H1 (cell line): Measurements from ENCODE around the gene FCRLB. TPM values are rescaled to one million over a fixed set of nuclear protein-coding genes. Genes with fewer than 3 reads are reported as not detected.

Experiments used
- CTCF ChIA-PET: fragments of 300-600 bp; sonication (Branson Sonifier 250); formaldehyde crosslinking; loops from one replicate; lab custom pipeline; 2021; ENCODE audit not compliant: partially characterized antibody; lab: Charles Lee
- POLR2A ChIA-PET: fragments of 300-600 bp; sonication (Branson Sonifier 250); formaldehyde crosslinking; loops from one replicate; lab custom pipeline; 2021; ENCODE audit warnings: inconsistent platforms; ENCODE audit not compliant: partially characterized antibody; lab: Charles Lee
- DNase-seq, 2 experiments: peaks; one replicate each; pipeline versions ENCODE4 v3.0.0 to v3.0.0-alpha.2; 2010 to 2022; ENCODE audit warnings: low spot score in 2 of 2, low read depth in 1 of 2, mixed read lengths in 1 of 2
- FAIRE-seq: peaks from 2 replicates; lab custom pipeline; 2011; peaks lifted over from hg19 to GRCh38; lab: Jason Lieb, UNC
- H2AFZ ChIP-seq: 2 replicates; pipeline ENCODE4 v1.8.1; 2012; ENCODE audit warnings: low read length, inconsistent platforms
- H2AK5ac ChIP-seq: 2 replicates; pipeline ENCODE4 v1.6.1; 2013; ENCODE audit warnings: low read depth, low read length
- H2BK120ac ChIP-seq: replicated peaks from 2 replicates; pipeline ENCODE3; 2013; ENCODE audit warnings: low read depth, low read length, inconsistent platforms
- H2BK12ac ChIP-seq: 2 replicates; pipeline ENCODE4 v1.6.1; 2013; ENCODE audit warnings: low read depth, low read length
- H2BK15ac ChIP-seq: 2 replicates; pipeline ENCODE4 v1.6.1; 2013; ENCODE audit warnings: low read length
- H2BK20ac ChIP-seq: 2 replicates; pipeline ENCODE4 v1.6.1; 2013; ENCODE audit warnings: low read length
- H2BK5ac ChIP-seq: 2 replicates; pipeline ENCODE4 v1.6.1; 2013; ENCODE audit warnings: low read depth, low read length
- H3K14ac ChIP-seq: 2 replicates; pipeline ENCODE4 v1.6.1; 2013; ENCODE audit warnings: inconsistent platforms; ENCODE audit not compliant: insufficient read length
- H3K18ac ChIP-seq: 2 replicates; pipeline ENCODE4 v1.6.1; 2013; ENCODE audit warnings: low read length; ENCODE audit errors: extremely low read depth
- H3K23ac ChIP-seq: 2 replicates; pipeline ENCODE4 v1.6.1; 2013; ENCODE audit warnings: inconsistent platforms; ENCODE audit not compliant: insufficient read length
- H3K23me2 ChIP-seq: 2 replicates; pipeline ENCODE4 v1.6.1; 2013; ENCODE audit warnings: low read depth, low read length
- H3K27ac ChIP-seq: 2 replicates; pipeline ENCODE4 v1.6.1; 2011; ENCODE audit warnings: low read depth, low read length, inconsistent platforms
- H3K27me3 ChIP-seq, 4 experiments: replicated peaks in 1 of 4; 1 replicate in 1 of 4; 2 replicates in 3 of 4; pipeline versions ENCODE4 v1.6.1 to v1.8.1; 2011 to 2013; ENCODE audit warnings: low read length in 3 of 4, mild to moderate bottlenecking in 3 of 4, inconsistent platforms in 2 of 4, mixed read lengths in 2 of 4, moderate library complexity in 1 of 4; ENCODE audit not compliant: control insufficient read depth in 3 of 4, insufficient read depth in 3 of 4; ENCODE audit errors: extremely low read depth in 1 of 4
- H3K36me3 ChIP-seq, 4 experiments: 2 replicates each; pipeline versions ENCODE4 v1.6.1 to v1.8.1; 2011 to 2013; ENCODE audit warnings: mild to moderate bottlenecking in 4 of 4, low read length in 3 of 4, moderate library complexity in 2 of 4, control low read depth in 1 of 4, inconsistent platforms in 1 of 4; ENCODE audit not compliant: insufficient read depth in 4 of 4, control insufficient read depth in 2 of 4
- H3K4ac ChIP-seq: replicated peaks from 2 replicates; pipeline ENCODE3; 2013; ENCODE audit warnings: low read length, low read depth, mixed read lengths, inconsistent platforms; ENCODE audit not compliant: insufficient read length
- H3K4me1 ChIP-seq, 4 experiments: replicated peaks in 1 of 4; 1 replicate in 1 of 4; 2 replicates in 3 of 4; pipeline versions ENCODE4 v1.6.1 to v1.8.1; 2011 to 2013; ENCODE audit warnings: low read length in 3 of 4, inconsistent platforms in 2 of 4, mixed read lengths in 1 of 4; ENCODE audit not compliant: insufficient read depth in 4 of 4, control insufficient read depth in 3 of 4
- H3K4me2 ChIP-seq, 2 experiments: 2 replicates each; pipeline versions ENCODE4 v1.6.1 to v1.8.1; 2011 to 2013; ENCODE audit warnings: low read depth in 2 of 2, low read length in 2 of 2, control low read depth in 1 of 2, inconsistent platforms in 1 of 2, mild to moderate bottlenecking in 1 of 2; ENCODE audit not compliant: insufficient read depth in 1 of 2
- H3K4me3 ChIP-seq, 4 experiments: fragments of 200-600, 300-600 bp in 1 of 4; sonication (generic), shearing (Covaris generic), sonication (Bioruptor Twin) in 1 of 4; 2 replicates each; pipeline versions ENCODE4 v1.5.1 to v1.8.1; 2011 to 2016; ENCODE audit warnings: low read length in 4 of 4, low read depth in 3 of 4, control low read depth in 2 of 4, inconsistent platforms in 2 of 4, mild to moderate bottlenecking in 2 of 4, mixed read lengths in 1 of 4, moderate library complexity in 1 of 4; ENCODE audit not compliant: insufficient read depth in 2 of 4; ENCODE audit errors: extremely low read depth in 1 of 4
- H3K56ac ChIP-seq: replicated peaks from 2 replicates; pipeline ENCODE3; 2013; ENCODE audit warnings: low read depth, mild to moderate bottlenecking, mixed read lengths, low read length, inconsistent platforms; ENCODE audit not compliant: insufficient read length
- H3K79me1 ChIP-seq: 2 replicates; pipeline ENCODE4 v1.6.1; 2013; ENCODE audit warnings: low read depth, low read length, control low read depth
- H3K79me2 ChIP-seq, 2 experiments: 2 replicates each; pipeline versions ENCODE4 v1.6.1 to v1.8.1; 2012 to 2013; ENCODE audit warnings: low read length in 2 of 2, mild to moderate bottlenecking in 2 of 2, inconsistent platforms in 1 of 2; ENCODE audit not compliant: insufficient read depth in 2 of 2, control insufficient read depth in 1 of 2
- H3K9ac ChIP-seq, 4 experiments: replicated peaks in 1 of 4; 1 replicate in 1 of 4; 2 replicates in 3 of 4; pipeline versions ENCODE4 v1.6.1 to v1.8.1; 2011 to 2013; ENCODE audit warnings: low read depth in 3 of 4, low read length in 3 of 4, control low read depth in 2 of 4, mild to moderate bottlenecking in 2 of 4, moderate library complexity in 2 of 4, inconsistent platforms in 1 of 4; ENCODE audit errors: extremely low read depth in 1 of 4
- H3K9me3 ChIP-seq, 2 experiments: 2 replicates each; pipeline versions ENCODE4 v1.6.1 to v1.8.1; 2012 to 2013; ENCODE audit warnings: mild to moderate bottlenecking in 2 of 2, moderate library complexity in 2 of 2, control low read depth in 1 of 2, inconsistent platforms in 1 of 2, low read depth in 1 of 2, low read length in 1 of 2, mixed read lengths in 1 of 2; ENCODE audit not compliant: insufficient read depth in 2 of 2
- H4K20me1 ChIP-seq, 2 experiments: replicated peaks in 1 of 2; 2 replicates each; pipeline versions ENCODE3 to v1.8.1; 2011 to 2013; ENCODE audit warnings: inconsistent platforms in 2 of 2, low read length in 2 of 2, mild to moderate bottlenecking in 1 of 2; ENCODE audit not compliant: insufficient read depth in 2 of 2, control insufficient read depth in 1 of 2
- H4K5ac ChIP-seq: 2 replicates; pipeline ENCODE4 v1.6.1; 2013; ENCODE audit warnings: low read length, low read depth, mixed read lengths, inconsistent platforms; ENCODE audit not compliant: insufficient read length
- H4K8ac ChIP-seq: 2 replicates; pipeline ENCODE4 v1.8.0; 2013; ENCODE audit warnings: mild to moderate bottlenecking, moderate library complexity, low read length, inconsistent platforms; ENCODE audit not compliant: insufficient read depth; ENCODE audit errors: extremely low read depth
- H4K91ac ChIP-seq: replicated peaks from 2 replicates; pipeline ENCODE3; 2013; ENCODE audit warnings: low read length, mixed read lengths, inconsistent platforms; ENCODE audit not compliant: insufficient read length
- CEBPB ChIP-seq: IDR thresholded peaks from 2 replicates; pipeline ENCODE4 v1.6.1; 2012; ENCODE audit warnings: low read depth, low read length
- CTBP2 ChIP-seq: IDR thresholded peaks from 2 replicates; pipeline ENCODE4 v1.7.0; 2011; ENCODE audit warnings: borderline replicate concordance, mild to moderate bottlenecking, moderate library complexity, mixed read lengths, low read length; ENCODE audit not compliant: insufficient read depth, insufficient read length
- KDM1A ChIP-seq: fragments of 200-600, 300-600 bp; sonication (generic); IDR thresholded peaks from 2 replicates; pipeline ENCODE4 v1.7.1; 2016; ENCODE audit warnings: mild to moderate bottlenecking, low read length, borderline replicate concordance
- MAX ChIP-seq: IDR thresholded peaks from 2 replicates; pipeline ENCODE4 v1.6.1; 2012; ENCODE audit warnings: inconsistent platforms
- RAD21 ChIP-seq, 2 experiments: IDR thresholded peaks in 1 of 2; conservative IDR thresholded peaks in 1 of 2; 2 replicates each; pipeline ENCODE4 v1.6.1; 2011; ENCODE audit warnings: low read depth in 2 of 2, low read length in 2 of 2, improper control_type of control experiment in 1 of 2, inconsistent platforms in 1 of 2, mild to moderate bottlenecking in 1 of 2, moderate library complexity in 1 of 2
- WGBS, 2 experiments: shearing (Covaris generic) in 1 of 2; methylation state at CpG; one replicate each; pipeline versions ENCODE4 v1.1.6 to v1.1.7; 2013 to 2015; ENCODE audit warnings: low lambda C conversion rate in 2 of 2, mixed read lengths in 2 of 2, inconsistent platforms in 1 of 2, low coverage in 1 of 2, missing lambda C conversion rate in 1 of 2; ENCODE audit not compliant: insufficient replicate concordance in 2 of 2, insufficient coverage in 1 of 2, insufficient read length in 1 of 2; ENCODE audit errors: extremely low coverage in 1 of 2, missing lambda C conversion rate in 1 of 2; 5-methylcytosine and 5-hydroxymethylcytosine counted together
- polyA plus RNA-seq, 7 experiments: library from polyadenylated mRNA; depleted of rRNA in 3 of 7; stranded (reverse) in 5 of 7; unstranded in 2 of 7; fragments of >200 nt in 5 of 7; fragments of 200-250 nt in 2 of 7; gene quantifications; 1 replicate in 5 of 7; 2 replicates in 1 of 7; 4 replicates in 1 of 7; pipeline versions ENCODE4 v1.2.1 to v1.2.3, GENCODE V29; 2011 to 2013; ENCODE audit warnings: missing spikeins in 2 of 7, mixed read lengths in 2 of 7
- total RNA-seq: library from RNA; stranded (reverse); fragmentation: NEBNext Ultra II Directional; extraction: Animal tissue kit (Norgen Biotek cat#: 25700); gene quantifications from 2 replicates; pipeline ENCODE4 v1.2.1, GENCODE V29; 2021

FCRLB gene
- total and polyA plus RNA-seq, 2 of the 8 experiments (the other 6 are each of a cell fraction or from before 2014, with no cell fraction given): 0.14 to 0.24 TPM

- Histone ChIP-seq H3K79me2 (no peaks in the 10 kb centered on the region), H3K4me1 (no peaks in the 10 kb centered on the region; a peak in 1 of 7 replicates), H2BK120ac (no peak overlapping the region), H3K23me2 (no peaks in the 10 kb centered on the region), H2BK15ac (no peak overlapping the region), H3K4me2 (no peak overlapping the region)
- CTCF ChIA-PET: no interaction called here
- TF ChIP-seq MAX (no peak), KDM1A (no peak), RAD21 (IDR thresholded peaks at IDR 0.05 in 1 of 2, conservative IDR thresholded peaks at IDR 0.05 in 1 of 2; ENCODE audit: low read depth in 2 of 2, low read length in 2 of 2) (no peak), CTBP2 (no peak), CEBPB (no peak)
- TF ChIP-seq, all 59 proteins: peak for 0
- Histone ChIP-seq H3K18ac (no peak overlapping the region), H4K5ac (no peak overlapping the region), H3K56ac (no peak overlapping the region), H4K91ac (no peak overlapping the region), H3K9me3 (no peaks in the 10 kb centered on the region), H2AFZ (no peak overlapping the region), H3K4ac (no peak overlapping the region), H3K4me3 (no peak overlapping the region), H3K23ac (no peak overlapping the region), H3K14ac (no peak overlapping the region), H3K27me3 (no peaks in the 10 kb centered on the region), H2AK5ac (no peak overlapping the region; the same call in 1 of the 2 replicates), H2BK20ac (no peak overlapping the region), H3K27ac (no peak overlapping the region), H3K36me3 (no peaks in the 10 kb centered on the region), H4K8ac (no peak overlapping the region), H2BK5ac (no peak overlapping the region), H3K79me1 (no peaks in the 10 kb centered on the region), H2BK12ac (no peak overlapping the region), H3K9ac (no peak overlapping the region), H4K20me1 (no peaks in the 10 kb centered on the region)
- FAIRE-seq (no peak), DNase-seq (no peak)
- POLR2A ChIA-PET: no interaction called here
- 84% methylated on average over 3 of the region's 3 CpGs; no CpG with 5 or more reads in 1 of the 2 experiments for WGBS, 2 experiments
These were observed 42.8 kb upstream of the FCRLB start for GRCh38 chr1:161678500-161678899.
